GM12878 (cell line): Measurements from ENCODE around the gene ADAM10. TPM values are rescaled to one million over a fixed set of nuclear protein-coding genes. Genes with fewer than 3 reads are reported as not detected.

Experiments
- ATF7 ChIP-seq: fragments of 450-650 bp; IDR thresholded peaks from 2 replicates; pipeline ENCODE4 v1.6.1; 2016; ENCODE audit warnings: low read depth, mild to moderate bottlenecking
- CBFB ChIP-seq: IDR thresholded peaks from 2 replicates; pipeline ENCODE4 v1.6.1; 2016; ENCODE audit warnings: antibody characterized with exemption, low read depth
- CBX5 ChIP-seq: sonication (generic); IDR thresholded peaks from 2 replicates; pipeline ENCODE4 v1.6.1; 2016; ENCODE audit warnings: low read depth, moderate library complexity, mild to moderate bottlenecking, inconsistent platforms
- CHD2 ChIP-seq: IDR thresholded peaks from 2 replicates; pipeline ENCODE4 v1.6.1; 2011; ENCODE audit warnings: low read depth, low read length, improper control_type of control experiment, borderline replicate concordance
- CREB1 ChIP-seq: IDR thresholded peaks from 2 replicates; pipeline ENCODE4 v1.6.1; 2012; ENCODE audit warnings: low read depth, mild to moderate bottlenecking, inconsistent platforms
- CTCF ChIP-seq, 3 experiments: IDR thresholded peaks in 2 of 3; conservative IDR thresholded peaks in 1 of 3; 2 replicates each; pipeline ENCODE4 v1.5.1; 2011; ENCODE audit warnings: low read depth in 3 of 3, low read length in 3 of 3, mild to moderate bottlenecking in 3 of 3, control low read depth in 2 of 3, moderate library complexity in 2 of 3, inconsistent platforms in 1 of 3, mixed read lengths in 1 of 3; ENCODE audit not compliant: control insufficient read depth in 2 of 3, insufficient read depth in 1 of 3; ENCODE audit errors: extremely low read depth in 1 of 3
- E2F4 ChIP-seq: IDR thresholded peaks from 2 replicates; pipeline ENCODE4 v1.6.1; 2012; ENCODE audit warnings: low read depth, low read length, improper control_type of control experiment
- GABPA ChIP-seq: IDR thresholded peaks from 2 replicates; pipeline ENCODE4 v1.6.1; 2014; ENCODE audit warnings: antibody characterized with exemption, low read depth, mild to moderate bottlenecking, inconsistent platforms
- JUNB ChIP-seq: IDR thresholded peaks from 2 replicates; pipeline ENCODE4 v1.6.1; 2016; ENCODE audit warnings: antibody characterized with exemption, mild to moderate bottlenecking
- JUND ChIP-seq: IDR thresholded peaks from 2 replicates; pipeline ENCODE4 v1.6.1; 2012; ENCODE audit warnings: low read depth, mild to moderate bottlenecking, low read length, improper control_type of control experiment, moderate library complexity
- MEF2B ChIP-seq: fragments of 450-650 bp; IDR thresholded peaks from 2 replicates; pipeline ENCODE4 v1.6.1; 2018; ENCODE audit warnings: mild to moderate bottlenecking, moderate library complexity; ENCODE audit not compliant: partially characterized antibody, poor library complexity, severe bottlenecking
- MTA3 ChIP-seq: IDR thresholded peaks from 2 replicates; pipeline ENCODE4 v1.6.1; 2012; ENCODE audit warnings: low read length, inconsistent platforms, borderline replicate concordance
- NBN ChIP-seq: fragments of 450-650 bp; IDR thresholded peaks from 2 replicates; pipeline ENCODE4 v1.6.1; 2016
- NFIC ChIP-seq: IDR thresholded peaks from 2 replicates; pipeline ENCODE4 v1.6.1; 2012; ENCODE audit warnings: low read depth, mild to moderate bottlenecking, inconsistent platforms, low read length, moderate library complexity
- NRF1 ChIP-seq: conservative IDR thresholded peaks from 2 replicates; pipeline ENCODE4 v1.6.1; 2011; ENCODE audit warnings: mild to moderate bottlenecking, low read depth, low read length, improper control_type of control experiment
- TCF12 ChIP-seq: IDR thresholded peaks from 2 replicates; pipeline ENCODE4 v1.6.1; 2011; ENCODE audit warnings: low read depth, mild to moderate bottlenecking, low read length
- ZNF622 ChIP-seq: fragments of 450-650 bp; IDR thresholded peaks from 2 replicates; pipeline ENCODE4 v1.6.1; 2017; ENCODE audit warnings: mild to moderate bottlenecking, inconsistent platforms
- polyA plus RNA-seq, 11 experiments: library from polyadenylated mRNA; depleted of rRNA in 4 of 11; unstranded in 6 of 11; stranded (reverse) in 5 of 11; fragments of >200 nt; fragmentation: Nextera tagmentation in 4 of 11; fragmentation: Illumina TruSeq in 1 of 11; extraction: Ambion mirVana in 4 of 11; extraction: Trizol in 1 of 11; gene quantifications; 1 replicate in 1 of 11; 2 replicates in 10 of 11; pipeline versions ENCODE4 v1.2.1 to v1.2.3, GENCODE V29; 2011 to 2016; ENCODE audit warnings: inconsistent platforms in 2 of 11, missing spikeins in 2 of 11, low read depth in 1 of 11
- total RNA-seq, 4 experiments: library from RNA; depleted of rRNA in 3 of 4; stranded (reverse); fragments of >200 nt in 3 of 4; fragmentation: Illumina TruSeq in 1 of 4; extraction: Trizol in 1 of 4; gene quantifications; 2 replicates each; pipeline versions ENCODE4 v1.2.1 to v1.2.3, GENCODE V29; 2013 to 2021
- TF ChIP-seq, protein P1 (sequence below): IDR thresholded peaks from 2 replicates; pipeline ENCODE4 v1.6.1; 2012; ENCODE audit warnings: mild to moderate bottlenecking, low read depth, low read length
- TF ChIP-seq, protein P2 (sequence below): IDR thresholded peaks from 2 replicates; pipeline ENCODE4 v1.6.1; 2011; ENCODE audit warnings: low read depth, low read length, improper control_type of control experiment, borderline replicate concordance

Gene ADAM10
- total and polyA plus RNA-seq, 10 of the 15 experiments (the other 5 are each of a cell fraction or from before 2014, with no cell fraction given) = 10.0 to 88.9 (median 51.7) TPM

GRCh38 chr15:58748040-58748851 lies 1.3 kb downstream of the ADAM10 start (continued):
- TF ChIP-seq ZNF622 (no peak), CTCF (IDR thresholded peaks at IDR 0.05 in 2 of 3, conservative IDR thresholded peaks at IDR 0.05 in 1 of 3; ENCODE audit: control insufficient read depth in 2 of 3, extremely low read depth in 1 of 3, insufficient read depth in 1 of 3, low read depth in 3 of 3, low read length in 3 of 3) (no peak), CREB1 (no peak), CBX5 (0 out of 2 replicates have a peak, but pooled peaks have one; percentile 13), JUND (no peak), NFIC (peak; percentile 24; the same call in 1 of the 2 replicates), CBFB (no peak), MEF2B (no peak), MTA3 (0 out of 2 replicates have a peak, but pooled peaks have one; percentile 25), JUNB (peak; percentile 44), ATF7 (peak; percentile 24; the same call in 1 of the 2 replicates), CHD2 (0 out of 2 replicates have a peak, but pooled peaks have one; percentile 45), GABPA (0 out of 2 replicates have a peak, but pooled peaks have one; percentile 18), NBN (0 out of 2 replicates have a peak, but pooled peaks have one; percentile 35), NRF1 (no peak), TCF12 (no peak), E2F4 (no peak)
- TF ChIP-seq, protein P1, sequence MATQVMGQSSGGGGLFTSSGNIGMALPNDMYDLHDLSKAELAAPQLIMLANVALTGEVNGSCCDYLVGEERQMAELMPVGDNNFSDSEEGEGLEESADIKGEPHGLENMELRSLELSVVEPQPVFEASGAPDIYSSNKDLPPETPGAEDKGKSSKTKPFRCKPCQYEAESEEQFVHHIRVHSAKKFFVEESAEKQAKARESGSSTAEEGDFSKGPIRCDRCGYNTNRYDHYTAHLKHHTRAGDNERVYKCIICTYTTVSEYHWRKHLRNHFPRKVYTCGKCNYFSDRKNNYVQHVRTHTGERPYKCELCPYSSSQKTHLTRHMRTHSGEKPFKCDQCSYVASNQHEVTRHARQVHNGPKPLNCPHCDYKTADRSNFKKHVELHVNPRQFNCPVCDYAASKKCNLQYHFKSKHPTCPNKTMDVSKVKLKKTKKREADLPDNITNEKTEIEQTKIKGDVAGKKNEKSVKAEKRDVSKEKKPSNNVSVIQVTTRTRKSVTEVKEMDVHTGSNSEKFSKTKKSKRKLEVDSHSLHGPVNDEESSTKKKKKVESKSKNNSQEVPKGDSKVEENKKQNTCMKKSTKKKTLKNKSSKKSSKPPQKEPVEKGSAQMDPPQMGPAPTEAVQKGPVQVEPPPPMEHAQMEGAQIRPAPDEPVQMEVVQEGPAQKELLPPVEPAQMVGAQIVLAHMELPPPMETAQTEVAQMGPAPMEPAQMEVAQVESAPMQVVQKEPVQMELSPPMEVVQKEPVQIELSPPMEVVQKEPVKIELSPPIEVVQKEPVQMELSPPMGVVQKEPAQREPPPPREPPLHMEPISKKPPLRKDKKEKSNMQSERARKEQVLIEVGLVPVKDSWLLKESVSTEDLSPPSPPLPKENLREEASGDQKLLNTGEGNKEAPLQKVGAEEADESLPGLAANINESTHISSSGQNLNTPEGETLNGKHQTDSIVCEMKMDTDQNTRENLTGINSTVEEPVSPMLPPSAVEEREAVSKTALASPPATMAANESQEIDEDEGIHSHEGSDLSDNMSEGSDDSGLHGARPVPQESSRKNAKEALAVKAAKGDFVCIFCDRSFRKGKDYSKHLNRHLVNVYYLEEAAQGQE = no peak
- TF ChIP-seq, protein P2, sequence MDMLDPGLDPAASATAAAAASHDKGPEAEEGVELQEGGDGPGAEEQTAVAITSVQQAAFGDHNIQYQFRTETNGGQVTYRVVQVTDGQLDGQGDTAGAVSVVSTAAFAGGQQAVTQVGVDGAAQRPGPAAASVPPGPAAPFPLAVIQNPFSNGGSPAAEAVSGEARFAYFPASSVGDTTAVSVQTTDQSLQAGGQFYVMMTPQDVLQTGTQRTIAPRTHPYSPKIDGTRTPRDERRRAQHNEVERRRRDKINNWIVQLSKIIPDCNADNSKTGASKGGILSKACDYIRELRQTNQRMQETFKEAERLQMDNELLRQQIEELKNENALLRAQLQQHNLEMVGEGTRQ = no peak
